GM12864 (cell line): ENCODE results near the gene DHX15.

Experiments
- DNase-seq: peaks from one replicate; pipeline ENCODE4 v3.0.0-alpha.2; 2011; ENCODE audit warnings: low read depth
- H3K4me3 ChIP-seq: 2 replicates; pipeline ENCODE4 v1.5.1; 2011; ENCODE audit warnings: mild to moderate bottlenecking, low read depth, low read length, control low read depth
- TF ChIP-seq, protein P1 (sequence below): IDR thresholded peaks from 2 replicates; pipeline ENCODE4 v1.5.1; 2011; ENCODE audit warnings: low read depth, mild to moderate bottlenecking, moderate library complexity, low read length, control low read depth, inconsistent platforms; ENCODE audit errors: missing control alignments

Gene DHX15

GRCh38 chr4:24584211-24584850, at the start of gene DHX15:
Gene DHX15, minus strand, starts transcription at chr4:24584554. Its CDS starts 161 bp downstream, at chr4:24584393.
- DNase-seq = peak; percentile 93
- TF ChIP-seq, protein P1, sequence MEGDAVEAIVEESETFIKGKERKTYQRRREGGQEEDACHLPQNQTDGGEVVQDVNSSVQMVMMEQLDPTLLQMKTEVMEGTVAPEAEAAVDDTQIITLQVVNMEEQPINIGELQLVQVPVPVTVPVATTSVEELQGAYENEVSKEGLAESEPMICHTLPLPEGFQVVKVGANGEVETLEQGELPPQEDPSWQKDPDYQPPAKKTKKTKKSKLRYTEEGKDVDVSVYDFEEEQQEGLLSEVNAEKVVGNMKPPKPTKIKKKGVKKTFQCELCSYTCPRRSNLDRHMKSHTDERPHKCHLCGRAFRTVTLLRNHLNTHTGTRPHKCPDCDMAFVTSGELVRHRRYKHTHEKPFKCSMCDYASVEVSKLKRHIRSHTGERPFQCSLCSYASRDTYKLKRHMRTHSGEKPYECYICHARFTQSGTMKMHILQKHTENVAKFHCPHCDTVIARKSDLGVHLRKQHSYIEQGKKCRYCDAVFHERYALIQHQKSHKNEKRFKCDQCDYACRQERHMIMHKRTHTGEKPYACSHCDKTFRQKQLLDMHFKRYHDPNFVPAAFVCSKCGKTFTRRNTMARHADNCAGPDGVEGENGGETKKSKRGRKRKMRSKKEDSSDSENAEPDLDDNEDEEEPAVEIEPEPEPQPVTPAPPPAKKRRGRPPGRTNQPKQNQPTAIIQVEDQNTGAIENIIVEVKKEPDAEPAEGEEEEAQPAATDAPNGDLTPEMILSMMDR = no peak
- H3K4me3 ChIP-seq = peak within 1 kb of the TSS; percentile 99

DNA sequence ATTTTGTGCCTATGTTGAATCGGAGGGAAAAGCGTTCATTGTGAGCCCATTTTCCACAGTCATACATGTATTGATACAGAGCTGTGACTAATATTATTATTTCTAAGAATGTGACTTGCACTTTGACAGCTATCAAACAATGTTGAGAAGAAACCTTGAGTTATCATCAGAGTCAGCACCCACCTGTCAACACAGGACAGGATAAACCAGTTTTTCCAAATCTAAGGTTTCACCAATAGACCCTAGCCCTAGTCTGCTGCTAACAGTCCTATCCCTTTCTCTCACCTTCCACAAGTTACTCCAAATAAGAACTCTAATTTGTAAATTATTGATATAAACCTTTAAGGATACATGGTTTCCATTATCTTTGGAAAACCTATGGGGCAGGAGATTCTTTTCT, 47.7 kb upstream of the DHX15 start:
- no peak for DNase-seq
- no peak overlapping the region for H3K4me3 ChIP-seq
- TF ChIP-seq, protein P1 = no peak

- DNase-seq = no peak
- no peak overlapping the region for H3K4me3 ChIP-seq
- TF ChIP-seq, protein P1 = no peak
Measured at GRCh38 chr4:24630937-24631336, 46.6 kb upstream of the DHX15 start.

- no peak for DNase-seq
- H3K4me3 ChIP-seq = no peak overlapping the region
- TF ChIP-seq, protein P1 = no peak
Measured at GRCh38 chr4:24625091-24625490, 40.7 kb upstream of the DHX15 start.

DNA sequence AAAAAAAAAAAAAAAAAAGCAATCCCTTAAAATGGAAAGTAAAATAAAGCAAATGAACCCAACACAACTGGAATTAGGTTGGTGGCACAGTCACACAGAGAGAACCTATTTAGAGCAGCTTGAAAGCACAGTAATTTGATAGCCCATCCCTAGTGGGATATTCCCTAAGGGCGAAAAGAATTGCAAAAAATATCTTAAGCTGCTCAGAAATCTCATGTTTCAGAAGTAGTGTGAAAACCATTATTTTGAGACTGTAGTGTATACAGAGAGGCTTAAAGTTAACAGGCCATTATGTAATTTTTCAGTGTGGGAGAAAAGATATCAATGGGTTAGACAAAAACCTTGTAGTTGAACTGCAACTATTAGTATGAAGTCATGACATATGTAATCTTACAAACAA, 40.0 kb upstream of the DHX15 start:
- TF ChIP-seq, protein P1 = no peak
- H3K4me3 ChIP-seq = no peak overlapping the region
- DNase-seq = no peak

DNA sequence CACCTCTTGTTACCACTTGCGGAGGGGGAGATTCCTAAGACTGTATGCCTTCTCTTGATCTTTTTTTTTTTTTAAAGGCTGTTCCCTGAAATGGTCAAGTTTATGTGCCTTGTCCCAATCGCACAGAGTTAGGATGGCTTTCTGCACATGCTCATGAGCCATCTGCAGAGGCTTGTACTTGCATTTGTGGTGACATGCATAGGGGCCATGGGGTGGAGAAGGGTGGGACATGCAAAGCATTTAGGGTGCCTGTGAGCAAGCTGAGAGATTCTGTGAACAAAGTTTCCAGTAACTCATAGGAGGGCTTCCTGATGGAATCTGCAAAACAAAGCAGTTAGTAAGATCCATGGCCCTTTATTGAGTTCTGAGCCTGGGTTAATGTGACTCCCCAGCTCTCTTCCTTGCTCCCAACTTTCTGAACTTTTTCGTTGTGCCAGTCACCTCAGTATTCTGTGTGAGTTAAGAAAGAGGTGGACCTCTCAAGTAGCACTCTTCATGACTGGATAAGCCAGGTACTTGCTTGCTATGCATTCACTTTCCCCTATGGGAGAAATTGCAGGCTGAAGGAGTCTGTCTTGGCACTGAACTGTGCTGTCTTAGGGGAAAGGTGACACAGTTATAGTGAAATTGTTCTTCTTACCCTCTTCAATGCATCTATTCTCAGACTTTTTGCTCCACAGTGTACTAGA, 37.9 kb upstream of the DHX15 start:
- no peak for DNase-seq
- TF ChIP-seq, protein P1 = no peak
- H3K4me3 ChIP-seq = no peak overlapping the region
